Left ventricle myocardium inferior (tissue), 1 donor: ENCODE results near the gene SULT2B1. TPM values are rescaled to one million over a fixed set of nuclear protein-coding genes. Genes with fewer than 3 reads are reported as not detected.

ENCODE experiments used
- DNase-seq: peaks from one replicate; pipeline ENCODE4 v3.0.0-alpha.2; 2020
- H3K27ac ChIP-seq: fragments of 200-600 bp; replicated peaks from 2 replicates; pipeline ENCODE4 v1.8.0; 2021
- H3K27me3 ChIP-seq: fragments of 200-600 bp; 2 replicates; pipeline ENCODE4 v1.8.0; 2021; ENCODE audit warnings: low read depth
- H3K36me3 ChIP-seq: fragments of 200-600 bp; 2 replicates; pipeline ENCODE4 v1.8.0; 2021
- H3K4me1 ChIP-seq: fragments of 200-600 bp; 2 replicates; pipeline ENCODE4 v1.8.0; 2021
- H3K4me3 ChIP-seq: fragments of 200-600 bp; 2 replicates; pipeline ENCODE4 v1.8.0; 2021; ENCODE audit warnings: mild to moderate bottlenecking, moderate library complexity
- H3K9me3 ChIP-seq: fragments of 200-600 bp; replicated peaks from 2 replicates; pipeline ENCODE4 v1.8.0; 2021
- intact Hi-C: fragments of 100-400 bp; cut with micrococcal nuclease; formaldehyde crosslinking; loops from one replicate; pipeline ENCODE4 v1.11.0; 2022
- total RNA-seq: library from RNA; stranded (reverse); fragmentation: NEBNext Ultra II Directional; extraction: Animal tissue kit (Norgen Biotek cat#: 25700); gene quantifications from one replicate; pipeline ENCODE4 v1.2.1, GENCODE V29; 2021
- TF ChIP-seq, protein P1 (sequence below): fragments of 200-600 bp; IDR thresholded peaks from 2 replicates; pipeline ENCODE4 v1.8.0; 2021; ENCODE audit warnings: antibody characterized with exemption, mild to moderate bottlenecking, borderline replicate concordance
- donor health status: DM: no; HTN: yes; CAD: no; lungs with severe emphysema.

SULT2B1 gene
- total RNA-seq, 1 donor from 2014 or later, result 0.33 TPM

DNA sequence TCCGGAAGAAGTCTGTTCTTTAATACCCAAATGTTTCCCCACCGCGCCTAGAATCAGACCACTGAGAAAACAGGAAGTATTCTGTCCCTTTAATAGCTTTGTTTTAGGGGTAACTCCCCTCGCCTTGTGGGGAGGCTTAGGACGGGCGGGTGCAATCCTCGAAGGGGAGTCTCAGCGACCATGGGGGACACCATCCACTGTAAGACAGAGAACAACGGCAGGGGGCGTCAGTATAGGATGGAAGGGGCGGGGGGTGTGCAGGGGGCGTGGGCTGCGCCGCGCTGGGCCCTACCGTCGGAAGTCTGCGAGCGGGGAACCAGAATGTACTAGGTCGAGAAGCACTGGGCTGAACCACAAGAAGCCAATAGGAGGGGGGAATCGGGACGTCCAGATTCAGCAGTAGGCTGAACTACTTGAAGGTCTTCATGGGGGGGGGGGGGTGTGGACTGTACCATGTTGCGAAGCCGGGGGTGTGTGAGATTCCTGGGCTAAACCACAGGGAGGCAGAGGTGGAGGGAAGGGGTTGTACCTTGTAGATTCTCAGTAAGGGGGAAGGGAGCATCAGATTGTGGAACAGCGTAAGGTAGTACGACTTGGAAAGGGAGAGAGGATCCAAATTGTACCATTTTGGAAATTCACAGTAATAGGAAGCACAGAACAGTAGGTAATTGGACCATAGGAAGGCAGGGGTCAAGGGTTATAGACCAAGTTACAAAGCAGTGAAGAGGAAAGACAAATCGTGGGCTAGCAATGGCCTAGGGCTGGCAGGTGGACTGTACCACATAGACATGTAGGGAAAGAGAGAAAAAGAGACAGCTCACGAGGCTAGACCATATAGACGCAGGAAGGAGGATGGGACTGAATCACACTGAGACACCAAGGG, 86.2 kb downstream of the SULT2B1 start:
- H3K4me1 ChIP-seq, result peaks cover 47% of the 10 kb centered on the region
- H3K9me3 ChIP-seq, result no peaks in the 10 kb centered on the region
- TF ChIP-seq, protein P1, sequence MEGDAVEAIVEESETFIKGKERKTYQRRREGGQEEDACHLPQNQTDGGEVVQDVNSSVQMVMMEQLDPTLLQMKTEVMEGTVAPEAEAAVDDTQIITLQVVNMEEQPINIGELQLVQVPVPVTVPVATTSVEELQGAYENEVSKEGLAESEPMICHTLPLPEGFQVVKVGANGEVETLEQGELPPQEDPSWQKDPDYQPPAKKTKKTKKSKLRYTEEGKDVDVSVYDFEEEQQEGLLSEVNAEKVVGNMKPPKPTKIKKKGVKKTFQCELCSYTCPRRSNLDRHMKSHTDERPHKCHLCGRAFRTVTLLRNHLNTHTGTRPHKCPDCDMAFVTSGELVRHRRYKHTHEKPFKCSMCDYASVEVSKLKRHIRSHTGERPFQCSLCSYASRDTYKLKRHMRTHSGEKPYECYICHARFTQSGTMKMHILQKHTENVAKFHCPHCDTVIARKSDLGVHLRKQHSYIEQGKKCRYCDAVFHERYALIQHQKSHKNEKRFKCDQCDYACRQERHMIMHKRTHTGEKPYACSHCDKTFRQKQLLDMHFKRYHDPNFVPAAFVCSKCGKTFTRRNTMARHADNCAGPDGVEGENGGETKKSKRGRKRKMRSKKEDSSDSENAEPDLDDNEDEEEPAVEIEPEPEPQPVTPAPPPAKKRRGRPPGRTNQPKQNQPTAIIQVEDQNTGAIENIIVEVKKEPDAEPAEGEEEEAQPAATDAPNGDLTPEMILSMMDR, result no peak
- peak overlapping the region; percentile 98 for H3K27ac ChIP-seq
- H3K36me3 ChIP-seq, result peaks cover under 1% of the 10 kb centered on the region
- H3K27me3 ChIP-seq, result no peaks in the 10 kb centered on the region
- peak overlapping the region; percentile 81 for H3K4me3 ChIP-seq
- peak; percentile 77 for DNase-seq
- intact Hi-C loops, result no loop called here

DNA sequence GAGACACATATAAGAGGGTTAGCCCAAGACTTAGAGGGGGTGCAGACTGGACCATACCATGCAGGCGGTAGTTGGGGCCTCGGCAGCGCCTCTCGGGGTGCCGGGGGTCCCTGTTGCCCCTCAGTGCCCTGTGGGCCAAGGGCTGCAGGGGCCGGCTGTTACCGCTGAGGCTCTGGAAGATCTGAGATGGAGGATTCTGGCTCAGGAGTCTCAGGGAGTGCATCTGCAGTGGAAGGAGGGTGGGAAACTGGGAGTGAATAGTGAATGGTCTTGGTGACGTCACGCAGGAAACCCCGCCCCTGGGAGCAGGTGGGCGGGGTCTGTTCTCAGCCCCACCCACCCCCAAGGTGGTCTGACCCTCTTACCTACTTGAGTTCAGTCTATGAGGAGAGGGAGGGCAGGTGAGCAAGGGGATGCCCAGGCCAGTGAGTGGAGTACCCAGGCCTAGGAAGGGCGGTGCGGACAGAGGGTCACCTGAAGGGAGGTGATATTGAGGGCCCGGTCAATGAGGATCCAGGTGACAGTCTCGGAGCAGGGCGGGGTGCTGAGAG, 86.9 kb downstream of the SULT2B1 start:
- intact Hi-C loops, result no loop called here
- Histone ChIP-seq H3K36me3 (no peaks in the 10 kb centered on the region), H3K4me1 (peaks cover 40% of the 10 kb centered on the region), H3K9me3 (no peaks in the 10 kb centered on the region), H3K27me3 (no peaks in the 10 kb centered on the region), H3K27ac (peak overlapping the region; percentile 98), H3K4me3 (peak overlapping the region; percentile 81)
- TF ChIP-seq, protein P1, result no peak
- DNase-seq, result no peak

DNA sequence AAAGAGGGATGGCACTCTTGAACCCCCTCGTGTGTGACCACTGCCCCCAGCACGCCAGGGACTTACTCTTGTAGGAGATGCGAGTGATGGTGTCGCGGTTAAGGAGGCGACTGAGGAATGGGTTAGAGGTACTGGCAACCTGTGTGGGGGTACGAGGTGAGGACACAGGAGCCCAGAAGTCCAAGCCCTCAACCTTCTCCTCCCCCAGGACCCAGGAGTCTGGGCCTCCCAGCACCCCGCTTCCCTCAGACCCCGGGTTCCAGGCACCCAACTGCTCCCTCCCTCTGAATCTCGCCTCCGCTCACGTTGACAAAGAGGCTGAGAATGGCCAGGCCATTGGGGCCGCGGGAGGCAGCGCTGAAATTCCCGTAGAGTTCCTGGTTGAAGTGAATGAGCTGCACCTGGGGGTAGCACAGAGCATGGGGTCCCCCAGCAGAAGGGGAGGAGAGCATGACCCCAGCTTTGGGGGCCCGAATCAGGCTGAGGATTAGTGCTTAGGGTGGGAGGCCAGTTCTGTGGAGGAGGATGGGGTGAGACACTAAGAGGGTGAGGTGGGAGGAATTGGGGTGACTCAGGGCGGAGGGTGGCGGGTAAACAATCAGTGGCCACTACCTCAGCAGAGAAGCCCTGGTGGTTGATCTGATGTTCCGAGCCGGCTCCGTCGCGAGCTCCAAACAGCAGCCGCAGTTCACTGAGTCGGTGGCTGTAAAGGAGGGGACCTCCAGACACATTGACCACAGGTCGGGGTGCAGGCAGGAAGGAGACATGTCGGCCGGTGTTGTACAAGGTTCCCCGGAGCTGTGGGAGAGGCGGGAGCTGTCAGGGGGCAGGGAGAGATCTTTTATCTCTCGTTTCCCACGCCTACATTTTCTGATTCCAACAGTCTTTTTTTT, 87.8 kb downstream of the SULT2B1 start:
- Histone ChIP-seq H3K27ac (no peak overlapping the region), H3K9me3 (no peaks in the 10 kb centered on the region), H3K4me1 (peaks cover 38% of the 10 kb centered on the region), H3K27me3 (no peaks in the 10 kb centered on the region), H3K36me3 (no peaks in the 10 kb centered on the region), H3K4me3 (no peak overlapping the region)
- TF ChIP-seq, protein P1, result no peak
- DNase-seq, result no peak
- intact Hi-C loops, result loop anchor here (10.0 kb wide), 1 partner anchor 105 kb away; the partner anchor contains the start of genes IZUMO1 and RASIP1

DNA sequence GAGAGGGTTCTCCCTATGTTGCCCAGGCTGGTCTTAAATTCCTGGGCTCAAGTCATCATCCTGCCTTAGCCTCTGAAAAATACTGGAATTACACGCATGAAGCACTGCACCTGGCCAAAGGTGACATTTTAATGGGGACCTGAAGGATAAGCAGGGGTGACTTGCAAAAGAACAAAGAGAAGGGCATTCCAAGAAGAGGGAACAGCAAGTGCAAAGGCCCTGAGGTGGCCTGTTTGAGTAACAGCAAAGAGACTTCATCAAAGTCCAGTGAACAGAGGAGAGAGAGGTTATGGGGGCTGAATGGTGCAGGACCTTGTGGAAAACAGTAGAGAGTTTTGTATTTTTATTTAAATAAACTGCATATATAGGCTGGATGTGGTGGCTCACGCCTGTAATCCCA, 89.9 kb downstream of the SULT2B1 start:
- TF ChIP-seq, protein P1, result no peak
- Histone ChIP-seq H3K27me3 (no peaks in the 10 kb centered on the region), H3K27ac (no peak overlapping the region), H3K36me3 (no peaks in the 10 kb centered on the region), H3K9me3 (no peaks in the 10 kb centered on the region), H3K4me3 (no peak overlapping the region), H3K4me1 (peaks cover 36% of the 10 kb centered on the region)
- no peak for DNase-seq
- intact Hi-C loops, result loop anchor here (10.0 kb wide), 1 partner anchor 103 kb away; the partner anchor contains the start of genes IZUMO1 and RASIP1

DNA sequence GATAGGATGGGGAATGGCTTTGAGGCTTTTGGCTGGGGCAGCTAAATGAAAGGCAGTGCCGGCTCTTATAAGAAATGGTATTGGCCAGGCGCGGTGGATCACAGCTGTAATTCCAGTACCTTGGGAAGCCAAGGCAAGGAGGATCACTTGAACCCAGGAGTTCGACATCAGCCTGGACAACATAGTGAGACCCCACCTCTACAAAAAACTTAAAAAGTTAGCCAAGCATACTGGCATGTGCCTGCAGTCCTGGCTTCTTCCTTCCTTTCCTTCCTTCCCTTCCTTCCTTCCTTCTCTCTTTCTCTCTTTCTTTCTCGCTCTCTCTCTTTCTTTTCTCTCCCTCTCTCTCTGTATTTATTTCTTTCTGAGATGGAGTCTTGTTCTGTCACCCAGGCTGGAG, 90.9 kb downstream of the SULT2B1 start:
- Histone ChIP-seq H3K4me1 (peaks cover 32% of the 10 kb centered on the region), H3K27me3 (no peaks in the 10 kb centered on the region), H3K9me3 (no peaks in the 10 kb centered on the region), H3K27ac (no peak overlapping the region), H3K36me3 (no peaks in the 10 kb centered on the region), H3K4me3 (no peak overlapping the region)
- TF ChIP-seq, protein P1, result no peak
- intact Hi-C loops, result loop anchor here (10.0 kb wide), 1 partner anchor 102 kb away; the partner anchor contains the start of genes IZUMO1 and RASIP1
- DNase-seq, result no peak
